PFSK-1 (cell line): Measurements from ENCODE around the gene ADRM1.

Experiments
- POLR2AphosphoS5 ChIP-seq: IDR thresholded peaks from 2 replicates; pipeline ENCODE4 v1.6.1; 2012; ENCODE audit warnings: low read depth, mild to moderate bottlenecking, control low read depth, low read length, moderate library complexity
- SIN3A ChIP-seq: IDR thresholded peaks from 2 replicates; pipeline ENCODE4 v1.6.1; 2012; ENCODE audit warnings: mild to moderate bottlenecking, low read length, moderate library complexity, borderline replicate concordance; ENCODE audit not compliant: insufficient read depth
- TF ChIP-seq, protein P1 (sequence below), 2 experiments: IDR thresholded peaks; 2 replicates each; pipeline versions ENCODE4 v1.6.1 to v1.8.0; 2011 to 2012; ENCODE audit warnings: low read depth in 2 of 2, low read length in 2 of 2, control low read depth in 1 of 2, inconsistent platforms in 1 of 2, mild to moderate bottlenecking in 1 of 2, moderate library complexity in 1 of 2; ENCODE audit not compliant: insufficient read depth in 1 of 2

DNA sequence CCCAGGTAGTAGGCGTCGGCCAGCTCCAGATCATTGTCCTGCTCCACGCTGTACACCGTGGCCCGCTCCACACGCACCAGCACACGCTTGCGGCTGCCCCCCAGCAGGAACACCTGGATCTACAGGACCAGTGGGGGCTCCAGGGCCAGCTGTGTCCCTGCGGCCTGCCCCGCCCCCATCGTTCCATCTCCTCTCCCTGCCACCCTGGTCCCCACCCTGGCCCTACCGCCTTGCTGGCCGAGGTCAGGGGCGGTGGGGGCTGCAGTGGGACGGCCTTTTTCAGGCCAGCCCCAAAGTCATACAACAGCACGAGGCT, 9.8 kb downstream of the ADRM1 start:
- TF ChIP-seq POLR2AphosphoS5 (no peak), SIN3A (no peak)
- TF ChIP-seq, protein P1, sequence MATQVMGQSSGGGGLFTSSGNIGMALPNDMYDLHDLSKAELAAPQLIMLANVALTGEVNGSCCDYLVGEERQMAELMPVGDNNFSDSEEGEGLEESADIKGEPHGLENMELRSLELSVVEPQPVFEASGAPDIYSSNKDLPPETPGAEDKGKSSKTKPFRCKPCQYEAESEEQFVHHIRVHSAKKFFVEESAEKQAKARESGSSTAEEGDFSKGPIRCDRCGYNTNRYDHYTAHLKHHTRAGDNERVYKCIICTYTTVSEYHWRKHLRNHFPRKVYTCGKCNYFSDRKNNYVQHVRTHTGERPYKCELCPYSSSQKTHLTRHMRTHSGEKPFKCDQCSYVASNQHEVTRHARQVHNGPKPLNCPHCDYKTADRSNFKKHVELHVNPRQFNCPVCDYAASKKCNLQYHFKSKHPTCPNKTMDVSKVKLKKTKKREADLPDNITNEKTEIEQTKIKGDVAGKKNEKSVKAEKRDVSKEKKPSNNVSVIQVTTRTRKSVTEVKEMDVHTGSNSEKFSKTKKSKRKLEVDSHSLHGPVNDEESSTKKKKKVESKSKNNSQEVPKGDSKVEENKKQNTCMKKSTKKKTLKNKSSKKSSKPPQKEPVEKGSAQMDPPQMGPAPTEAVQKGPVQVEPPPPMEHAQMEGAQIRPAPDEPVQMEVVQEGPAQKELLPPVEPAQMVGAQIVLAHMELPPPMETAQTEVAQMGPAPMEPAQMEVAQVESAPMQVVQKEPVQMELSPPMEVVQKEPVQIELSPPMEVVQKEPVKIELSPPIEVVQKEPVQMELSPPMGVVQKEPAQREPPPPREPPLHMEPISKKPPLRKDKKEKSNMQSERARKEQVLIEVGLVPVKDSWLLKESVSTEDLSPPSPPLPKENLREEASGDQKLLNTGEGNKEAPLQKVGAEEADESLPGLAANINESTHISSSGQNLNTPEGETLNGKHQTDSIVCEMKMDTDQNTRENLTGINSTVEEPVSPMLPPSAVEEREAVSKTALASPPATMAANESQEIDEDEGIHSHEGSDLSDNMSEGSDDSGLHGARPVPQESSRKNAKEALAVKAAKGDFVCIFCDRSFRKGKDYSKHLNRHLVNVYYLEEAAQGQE (IDR thresholded peaks at IDR 0.05; ENCODE audit: insufficient read depth in 1 of 2, low read depth in 2 of 2, low read length in 2 of 2), result no peak
